HG02642 (cell line): Measurements from ENCODE around the gene MLN.

Source experiments
- ATAC-seq: cut with Tn5 transposase; IDR thresholded peaks from one replicate; pipeline ENCODE4 v1.9.1; 2021; ENCODE audit warnings: mild to moderate bottlenecking; ENCODE audit not compliant: unreplicated experiment, poor library complexity

MLN gene, protein sequence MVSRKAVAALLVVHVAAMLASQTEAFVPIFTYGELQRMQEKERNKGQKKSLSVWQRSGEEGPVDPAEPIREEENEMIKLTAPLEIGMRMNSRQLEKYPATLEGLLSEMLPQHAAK

DNA sequence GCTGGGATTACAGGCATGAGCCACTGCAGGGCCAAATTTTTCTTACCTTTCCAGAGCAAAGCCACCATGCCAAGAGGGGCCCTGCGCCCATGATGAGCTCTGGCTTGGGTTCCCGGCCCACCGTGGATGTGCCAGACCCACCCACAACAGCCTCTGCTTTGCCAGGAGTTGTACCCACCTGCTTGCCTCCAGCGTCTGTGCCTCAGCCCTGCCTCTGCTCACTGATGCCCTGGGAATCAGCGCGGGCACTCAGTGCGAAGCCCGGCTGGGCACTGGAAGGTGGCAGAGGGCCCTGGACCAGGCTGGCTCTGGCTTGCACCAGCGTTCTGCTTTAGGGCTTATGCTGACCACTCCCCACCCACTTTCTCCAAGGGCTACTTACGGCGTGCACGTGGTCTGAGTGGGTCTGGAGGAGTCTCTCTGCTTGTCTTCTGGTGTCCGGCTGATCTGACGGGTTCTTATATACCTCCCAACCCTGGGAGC lies at the start of gene MLN:
Gene MLN, minus strand, starts transcription at position 433 of the 483 bp plus-strand sequence. CDS start 2,840 bp downstream, outside the sequence.
- ATAC-seq: no peak

DNA sequence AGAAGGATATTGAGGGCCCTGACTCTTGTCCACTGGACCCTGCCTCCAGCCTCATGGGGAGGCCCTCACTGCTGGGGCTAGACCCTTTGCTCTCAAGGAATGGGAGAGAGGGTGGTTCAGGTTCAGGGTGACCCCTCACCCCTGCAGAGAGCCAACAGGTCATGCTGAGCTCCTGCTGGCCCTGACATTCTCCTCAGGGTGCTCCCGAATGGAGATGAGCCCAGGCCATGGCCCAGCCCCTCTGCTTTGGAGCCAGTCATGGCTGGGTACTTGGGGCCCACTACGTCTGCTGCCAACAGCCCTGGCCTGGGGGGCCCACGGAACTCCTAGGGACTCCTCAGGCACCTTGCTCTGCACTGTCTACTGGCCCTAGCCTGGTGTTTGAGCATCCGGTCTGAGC lies 49.2 kb upstream of the MLN start:
- no peak for ATAC-seq

DNA sequence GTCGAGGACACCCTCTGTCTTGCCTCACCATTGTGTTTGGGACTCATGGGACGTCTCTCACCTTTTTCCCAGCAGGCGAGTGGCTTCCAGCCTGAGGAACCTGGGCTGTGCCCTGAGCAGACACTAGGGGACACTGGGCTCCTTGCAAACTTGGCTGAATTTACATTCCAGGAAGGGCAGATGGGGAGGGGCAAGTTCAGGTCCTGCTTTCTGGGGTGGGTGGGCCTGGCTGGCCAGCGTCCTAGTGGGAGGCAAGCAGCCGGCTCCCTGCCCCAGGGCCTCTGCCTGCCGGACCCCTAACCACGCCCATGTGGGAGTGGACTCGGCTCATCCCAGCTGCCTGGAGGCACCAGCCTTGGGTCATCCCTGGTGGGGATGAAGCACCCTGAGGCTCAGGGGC lies 48.2 kb upstream of the MLN start:
- no peak for ATAC-seq

DNA sequence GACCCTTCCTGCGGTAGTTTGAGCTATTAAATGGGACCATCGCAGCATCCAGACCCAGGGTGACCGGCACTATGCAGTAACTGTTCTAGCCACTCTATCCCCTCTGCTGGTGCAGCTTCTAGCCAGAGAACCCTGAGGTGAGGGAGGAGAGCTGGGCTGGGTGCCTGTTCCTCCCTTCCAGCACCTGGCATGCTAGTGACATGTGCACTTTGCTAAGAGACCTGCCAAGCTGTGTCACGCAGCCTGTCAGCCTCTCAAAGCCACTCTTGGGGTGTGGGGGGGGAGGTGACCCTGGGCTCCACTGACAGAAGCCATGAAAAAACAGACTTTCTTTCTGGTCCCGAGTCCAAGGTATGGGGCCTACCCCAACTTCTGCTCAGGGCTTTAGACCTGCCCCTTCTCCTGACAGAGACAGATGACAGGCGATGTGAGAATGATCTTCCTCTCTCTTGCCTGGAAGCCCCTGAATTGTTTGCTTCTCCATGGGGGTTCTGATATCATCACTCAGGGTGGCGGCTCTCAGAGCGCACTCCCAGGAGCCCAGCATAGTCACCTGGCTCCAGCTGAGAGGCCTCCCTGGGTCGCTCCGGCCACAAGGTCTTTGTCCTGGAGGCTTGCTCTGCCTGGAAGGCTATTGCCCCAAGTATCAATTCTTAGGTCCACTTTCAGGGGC lies 47.2 kb upstream of the MLN start:
- no peak for ATAC-seq

DNA sequence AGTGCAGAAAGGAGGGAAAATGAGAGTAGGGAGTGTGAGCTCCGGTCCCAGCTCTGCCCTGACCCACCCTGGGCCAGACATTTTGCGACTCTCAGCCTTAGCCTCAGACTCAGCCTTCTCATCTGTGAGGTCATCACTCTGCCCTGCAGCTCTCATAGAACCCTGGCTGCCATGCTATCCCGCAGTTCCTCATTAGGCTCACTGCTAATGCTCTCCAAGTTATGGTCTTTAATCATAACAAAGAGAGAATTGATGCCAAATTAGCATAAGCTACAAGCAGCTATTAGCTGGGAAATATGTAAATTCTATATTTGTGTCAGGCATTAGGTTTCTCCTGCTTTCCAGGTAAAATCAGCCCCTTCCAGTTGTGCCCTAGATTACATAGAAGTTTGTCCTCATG lies 46.5 kb upstream of the MLN start:
- ATAC-seq: no peak

DNA sequence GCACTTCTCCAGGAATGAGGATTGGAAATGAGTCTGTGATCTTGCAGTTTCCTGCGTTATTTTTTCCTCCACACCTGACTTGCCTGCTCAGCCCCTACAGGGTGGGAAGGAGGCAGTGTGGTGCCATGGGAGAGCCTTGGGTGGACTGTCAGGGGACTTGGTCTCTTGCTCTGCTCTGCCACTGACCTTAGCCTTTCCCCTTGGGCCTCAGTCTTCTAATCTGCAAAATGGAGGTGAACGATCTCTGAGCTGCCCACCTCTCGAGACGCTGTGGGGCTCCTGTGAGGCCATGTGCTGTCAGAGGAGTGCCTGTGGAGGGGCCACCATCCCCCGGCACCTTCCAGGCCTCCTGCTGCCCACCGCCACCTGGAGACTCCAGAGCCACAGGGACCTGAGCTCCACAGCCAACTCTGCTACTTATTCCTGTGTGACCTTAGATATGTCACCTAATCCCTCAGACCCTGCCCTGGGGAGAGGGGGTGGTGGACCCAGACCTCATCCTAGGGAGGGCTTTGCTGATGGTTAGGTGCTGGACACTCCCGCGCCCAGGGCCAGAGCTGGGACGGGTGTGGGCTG lies 45.8 kb upstream of the MLN start:
- no peak for ATAC-seq

DNA sequence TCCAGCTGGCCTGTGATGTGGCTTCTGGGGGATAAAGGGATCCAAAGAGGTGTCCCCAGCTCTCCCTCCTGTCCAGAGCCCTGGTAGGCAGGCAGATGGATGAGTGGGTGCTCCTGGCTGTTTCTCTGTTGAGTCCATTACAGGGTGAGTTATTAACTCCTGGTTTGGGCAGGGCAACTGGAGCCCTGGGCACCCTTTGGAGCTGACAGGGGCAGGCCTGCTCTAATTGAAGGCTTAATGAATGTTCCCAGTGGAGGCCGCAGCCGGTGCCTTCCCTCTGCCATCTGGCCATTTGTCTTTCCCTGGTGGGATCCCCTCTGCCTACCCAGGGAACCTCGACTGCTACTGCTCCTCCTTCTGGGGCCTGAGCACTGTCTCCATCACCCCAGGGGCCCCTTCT lies 44.7 kb upstream of the MLN start:
- no peak for ATAC-seq

DNA sequence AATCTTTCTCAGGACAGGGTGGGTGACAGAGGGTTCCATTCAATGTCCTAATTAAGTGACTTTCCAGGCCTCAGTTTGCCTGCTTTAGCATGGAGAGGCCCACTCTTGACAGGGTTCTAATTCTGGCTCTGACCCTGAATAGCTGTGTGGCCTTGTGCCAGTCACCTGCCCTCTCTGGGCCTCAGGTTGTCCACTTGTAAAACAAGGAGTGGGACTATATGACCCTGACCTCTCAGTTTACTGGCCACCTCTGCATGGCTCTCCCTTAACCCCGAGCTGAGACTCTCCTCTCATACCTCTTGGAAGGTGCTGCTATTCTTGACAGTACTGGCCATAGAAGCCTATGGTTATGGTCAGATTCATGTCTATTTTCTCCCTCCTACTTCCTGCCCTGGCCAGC lies 44.1 kb upstream of the MLN start:
- ATAC-seq: no peak

DNA sequence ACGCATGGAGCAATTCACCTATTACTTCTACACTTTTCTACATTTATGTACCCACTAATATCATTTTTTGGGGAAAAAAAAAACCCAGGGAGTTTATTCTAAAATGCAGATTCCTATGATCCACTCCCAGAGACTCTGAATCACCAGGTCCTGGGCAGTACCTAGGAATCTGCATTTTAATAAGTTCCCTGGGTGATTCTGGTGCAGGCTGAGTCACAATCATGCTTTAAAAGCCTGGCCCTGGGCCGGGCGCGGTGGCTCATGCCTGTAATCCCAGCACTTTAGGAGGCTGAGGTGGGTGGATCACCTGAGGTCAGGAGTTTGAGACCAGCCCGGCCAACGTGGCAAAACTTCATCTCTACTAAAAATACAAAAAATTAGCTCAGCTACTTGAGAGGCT lies 43.3 kb upstream of the MLN start:
- no peak for ATAC-seq

DNA sequence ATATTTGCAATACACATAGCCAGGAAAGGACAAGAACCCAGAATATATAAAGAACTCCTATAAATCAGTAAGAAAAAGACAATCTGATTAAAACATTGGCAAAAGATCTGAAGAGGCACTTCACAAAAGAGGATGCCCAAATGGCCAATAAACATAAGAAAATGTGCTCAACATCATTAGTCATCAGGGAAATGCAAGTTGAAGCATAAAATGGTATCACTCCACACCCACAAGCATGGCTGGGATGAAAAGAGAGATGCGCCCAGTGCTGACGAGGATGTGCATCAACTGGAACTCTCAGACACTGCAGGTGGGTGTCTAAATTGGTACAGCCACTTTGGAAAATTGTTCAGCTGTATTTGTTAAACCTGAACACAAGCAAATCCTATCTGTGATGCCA lies 42.4 kb upstream of the MLN start:
- ATAC-seq: no peak

DNA sequence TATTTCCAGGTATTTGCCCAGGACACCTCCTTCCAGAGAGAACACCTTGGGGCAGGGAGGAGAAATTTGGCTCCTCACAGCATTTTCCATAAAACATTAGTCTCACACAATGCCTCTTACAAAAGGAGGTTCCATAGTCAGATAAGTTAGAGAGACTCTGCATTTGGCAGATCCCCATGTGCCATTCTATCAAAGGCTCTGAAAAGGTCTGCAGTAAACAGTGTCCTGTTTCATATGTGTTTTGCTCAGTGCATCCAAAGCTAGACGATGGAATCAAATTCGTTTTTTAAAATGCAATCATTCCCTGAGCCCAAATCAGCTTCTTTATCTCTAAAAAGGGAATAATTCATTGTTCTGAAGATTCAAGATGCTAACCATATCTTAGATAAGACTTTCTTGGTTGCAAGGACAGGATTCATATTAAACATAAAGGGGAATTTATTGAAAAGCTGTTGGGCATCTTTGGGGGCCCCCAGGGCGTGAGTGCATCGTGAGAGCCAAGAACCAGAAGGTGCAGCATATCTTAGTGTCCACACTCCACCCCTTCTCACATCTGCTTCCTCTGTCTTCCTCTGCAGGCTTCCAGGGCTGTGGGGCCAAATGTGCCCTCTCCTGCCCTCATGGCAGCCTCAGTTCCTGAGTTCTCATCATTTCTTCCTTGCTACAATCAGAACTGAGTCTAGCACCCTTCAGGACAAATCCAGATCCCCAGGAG lies 41.4 kb upstream of the MLN start:
- ATAC-seq: no peak

DNA sequence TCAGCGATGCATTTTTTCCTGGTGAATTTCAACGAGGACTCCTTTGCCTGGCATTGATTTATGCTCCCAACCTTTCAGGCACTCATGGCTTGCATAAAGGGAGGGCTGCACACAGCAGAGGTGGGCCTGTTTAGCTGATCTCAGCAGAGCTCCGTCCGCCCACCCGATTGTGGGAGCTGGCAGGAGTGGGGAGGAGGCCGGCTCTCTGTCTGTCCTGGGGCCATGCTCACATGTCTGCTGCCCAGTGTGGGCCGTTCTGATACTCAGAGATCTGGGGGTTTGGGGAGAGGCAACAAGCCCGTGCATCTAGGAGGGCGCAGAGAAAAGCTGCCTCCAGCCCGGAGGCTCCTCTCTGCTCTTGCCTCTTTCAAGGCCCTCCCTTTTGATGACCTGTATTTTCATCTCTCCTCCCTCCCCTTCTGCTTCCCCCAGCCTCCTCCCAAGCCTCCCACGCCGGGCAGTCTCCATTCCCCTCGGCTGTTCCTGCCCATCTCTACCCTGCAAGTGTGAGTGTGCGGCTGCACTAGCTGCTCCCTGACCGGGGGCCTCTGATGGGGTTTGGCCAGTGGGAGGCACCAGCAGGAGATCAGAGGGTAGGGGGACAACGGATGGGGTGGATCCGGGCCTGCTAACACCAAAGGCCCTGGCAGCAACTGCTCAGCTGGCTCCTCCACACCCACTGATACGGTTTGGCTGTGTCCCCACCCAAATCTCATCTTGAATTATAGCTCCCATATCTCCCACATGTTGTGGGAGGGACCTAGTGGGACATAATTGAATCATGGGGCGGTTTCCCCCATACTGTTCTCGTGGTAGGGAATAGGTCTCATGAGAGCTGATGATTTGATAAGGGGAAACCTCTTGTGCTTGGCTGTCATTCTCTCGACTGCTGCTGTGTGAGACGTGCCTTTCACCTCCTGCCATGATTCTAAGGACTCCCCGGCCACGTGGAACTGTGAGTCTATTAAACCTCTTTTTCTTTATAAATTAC lies 39.6 kb upstream of the MLN start:
- no peak for ATAC-seq

DNA sequence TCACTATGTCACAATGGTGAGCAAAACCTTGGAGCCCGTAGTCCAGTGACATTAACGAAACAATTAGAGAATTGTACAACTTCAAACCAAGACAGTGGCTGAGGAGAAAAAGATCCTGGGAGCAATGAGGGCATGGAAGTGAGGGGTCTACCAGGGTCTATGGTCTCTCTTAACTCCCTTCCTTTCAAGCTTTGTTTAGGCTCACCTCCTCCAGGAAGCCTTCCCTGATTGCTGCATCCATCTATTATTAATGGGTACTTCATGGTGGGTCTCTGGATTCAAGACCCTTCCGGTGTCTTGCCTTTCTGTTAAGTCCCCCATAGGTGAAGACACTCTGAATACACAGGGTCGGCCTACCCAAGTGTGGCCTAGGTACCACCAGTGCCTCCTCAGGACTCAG lies 38.1 kb upstream of the MLN start:
- no peak for ATAC-seq

DNA sequence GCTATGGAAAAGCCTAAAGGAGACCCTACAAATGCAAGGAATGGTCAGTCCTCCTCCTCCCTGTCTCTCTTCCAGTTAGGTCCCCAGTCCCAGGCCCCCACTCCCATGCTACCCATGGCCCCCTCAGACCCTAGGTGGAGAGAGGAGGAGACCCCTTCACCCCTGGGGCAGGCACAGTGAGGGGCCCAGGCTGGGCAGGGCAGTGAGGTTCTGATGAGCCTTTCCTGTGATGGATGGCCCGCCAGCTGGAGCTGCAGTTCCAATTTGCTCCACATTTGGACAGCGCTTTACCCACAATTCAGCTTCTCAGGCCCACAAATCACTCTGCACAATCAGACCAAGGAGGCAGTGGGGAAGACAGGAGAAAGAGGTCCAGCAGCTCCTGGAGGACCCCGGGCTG lies 37.3 kb upstream of the MLN start:
- ATAC-seq: no peak

DNA sequence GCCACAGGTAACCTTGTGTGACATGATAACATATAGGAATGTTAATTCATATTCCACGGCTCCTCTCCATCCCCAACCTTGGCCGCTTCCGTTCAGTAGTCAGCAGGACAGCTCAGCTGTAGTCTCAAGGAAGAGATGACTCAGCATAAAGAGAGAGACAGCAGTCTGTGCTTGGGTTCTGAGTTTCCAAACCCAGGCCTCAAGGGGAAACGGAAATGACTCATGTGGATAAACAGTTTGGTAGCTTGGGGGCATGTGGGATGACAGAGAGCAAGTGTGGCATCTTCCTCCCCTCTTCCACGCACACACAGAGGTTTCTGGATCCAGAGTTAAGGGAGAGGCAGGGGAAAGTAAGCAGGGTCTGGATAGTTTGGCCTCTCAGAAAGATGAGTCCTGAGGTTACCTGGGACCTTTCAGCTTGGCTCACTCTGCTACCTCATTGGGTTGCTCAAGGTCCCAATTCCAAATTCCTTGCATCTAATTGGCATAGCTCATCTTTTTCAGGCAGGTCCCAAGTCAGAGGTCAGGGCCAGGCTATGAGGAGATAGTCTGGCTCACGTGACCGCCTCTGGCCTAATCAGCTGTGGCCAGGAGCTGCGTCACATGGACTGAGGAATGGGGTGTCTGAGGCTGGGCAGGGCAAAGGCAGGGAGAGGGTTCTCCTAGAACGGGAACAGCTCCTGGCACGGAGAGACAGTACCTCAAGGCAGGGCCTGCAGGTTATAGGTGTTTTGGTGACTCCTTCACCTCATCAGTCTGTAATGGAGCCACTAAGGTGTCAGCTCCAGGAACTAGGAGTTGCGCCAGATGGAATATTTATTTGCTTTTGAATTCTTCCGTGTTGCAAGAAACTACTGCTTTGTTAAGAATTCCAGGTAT lies 36.5 kb upstream of the MLN start:
- no peak for ATAC-seq

DNA sequence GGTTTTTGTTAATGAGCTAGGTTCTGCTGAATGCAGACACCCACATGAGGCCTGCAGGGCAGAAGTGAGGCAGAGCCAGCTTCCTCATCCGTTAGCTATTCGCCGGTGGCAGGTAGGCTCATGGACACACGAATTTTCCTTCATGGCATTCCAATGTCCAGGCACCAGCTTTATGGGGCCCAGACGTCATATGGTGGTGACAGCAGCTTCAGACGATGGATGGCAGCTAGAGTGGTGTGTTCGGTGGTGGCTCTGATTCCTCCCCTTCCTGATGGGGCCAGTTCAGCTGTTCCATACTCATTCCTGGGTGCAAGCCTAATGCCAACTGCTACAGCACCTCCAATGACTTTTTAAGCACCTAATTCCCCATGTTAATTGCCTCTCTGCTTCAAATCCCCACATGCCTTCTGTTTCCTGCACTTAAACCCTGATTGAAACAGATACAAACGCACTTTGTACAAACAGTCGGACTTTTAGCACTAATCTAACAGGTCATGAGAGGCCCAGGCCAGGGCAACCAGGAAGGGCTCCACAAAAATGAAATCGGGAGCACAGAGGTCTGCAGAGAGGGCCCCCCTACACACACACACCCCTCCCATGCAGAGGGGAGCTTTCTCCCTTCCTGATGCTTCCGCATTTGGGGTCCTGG lies 35.7 kb upstream of the MLN start:
- ATAC-seq: no peak

DNA sequence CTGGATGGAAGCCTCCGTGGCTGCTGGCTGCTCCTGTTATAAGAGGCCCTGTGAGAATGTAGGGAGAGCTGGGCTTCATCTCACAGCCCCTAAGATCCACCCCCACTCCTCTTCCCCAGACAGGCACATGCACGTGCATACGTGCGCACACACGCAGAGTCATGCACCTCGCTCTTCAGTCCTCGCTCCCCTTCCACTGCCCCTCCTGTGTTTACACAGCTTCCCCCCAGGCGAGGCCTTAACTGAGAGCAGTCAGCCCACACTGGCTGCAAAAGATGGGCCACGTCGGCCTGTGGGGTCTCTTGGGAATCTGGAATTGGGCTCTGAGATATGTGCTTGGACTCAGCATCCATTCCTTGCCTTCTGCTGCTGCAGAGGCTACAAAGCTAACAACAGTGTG lies 35.2 kb upstream of the MLN start:
- ATAC-seq: no peak

DNA sequence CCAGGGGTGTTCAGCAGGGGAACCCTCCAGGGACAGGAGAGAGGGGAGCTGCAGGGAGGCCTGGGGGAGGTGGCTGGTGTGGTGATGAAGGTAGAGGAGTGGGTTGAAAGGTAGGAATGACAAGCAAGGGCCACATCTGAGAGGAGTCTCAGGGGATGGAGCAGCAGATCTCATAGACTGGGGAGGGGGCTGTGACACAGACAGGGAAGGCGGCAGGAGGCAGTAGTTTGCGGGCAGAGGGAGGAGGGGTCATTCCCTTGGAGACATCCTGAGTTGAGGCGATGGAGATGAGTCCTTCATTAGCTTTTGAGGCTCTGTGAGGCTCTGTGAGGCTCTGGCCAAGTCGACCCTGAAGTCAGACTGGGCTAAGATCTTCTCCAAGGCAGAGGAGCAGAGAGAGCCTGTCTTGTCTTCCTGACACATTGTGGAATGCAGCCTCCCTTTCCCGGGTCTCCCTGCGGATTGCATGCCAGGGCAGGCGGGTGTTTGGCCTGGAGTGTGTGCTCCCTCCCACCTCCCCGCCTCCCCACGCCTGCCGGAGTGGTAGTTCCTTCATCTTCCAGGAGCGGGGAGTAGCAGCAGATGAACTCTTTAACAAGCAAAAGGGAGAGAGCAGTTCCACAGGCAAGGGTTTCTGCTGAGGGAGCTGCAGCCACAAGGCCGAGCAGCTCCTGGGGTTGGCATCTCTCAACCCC lies 34.3 kb upstream of the MLN start:
- no peak for ATAC-seq
